Activated CD8-positive, alpha-beta T cell treated with anti-CD3 and anti-CD28 coated beads for 36 hours (primary cell): ENCODE measurements around the gene IL23R. TPM values are rescaled to one million over a fixed set of nuclear protein-coding genes. Genes with fewer than 3 reads are reported as not detected.

Experiments
- ATAC-seq: fragments of 200-7000 bp; cut with Tn5 transposase; one replicate; pipeline ENCODE4 v1.10.0; 2021; ENCODE audit warnings: mild to moderate bottlenecking, moderate library complexity
- CTCF ChIA-PET: fragments of 350-600 bp; sonication (Branson Sonifier 250); formaldehyde crosslinking; loops from one replicate; lab custom pipeline; 2021; ENCODE audit warnings: antibody characterized with exemption; lab: Charles Lee
- POLR2A ChIA-PET: fragments of 350-600 bp; sonication (Branson Sonifier 250); formaldehyde crosslinking; loops from one replicate; lab custom pipeline; 2021; ENCODE audit warnings: antibody characterized with exemption; lab: Charles Lee
- DNase-seq: peaks from one replicate; pipeline ENCODE4 v3.0.0-alpha.2; 2020
- H3K27ac Mint-ChIP-seq: one replicate; pipeline ENCODE4 v1.8.0; 2021; ENCODE audit warnings: mild to moderate bottlenecking, mixed read lengths
- H3K27me3 Mint-ChIP-seq: one replicate; pipeline ENCODE4 v1.8.0; 2021; ENCODE audit warnings: mixed read lengths
- H3K36me3 Mint-ChIP-seq: one replicate; pipeline ENCODE4 v1.8.0; 2021; ENCODE audit warnings: low read depth, mixed read lengths
- H3K4me1 Mint-ChIP-seq: one replicate; pipeline ENCODE4 v1.8.0; 2021; ENCODE audit warnings: low read depth, mixed read lengths
- H3K4me3 Mint-ChIP-seq: one replicate; pipeline ENCODE4 v1.8.0; 2021; ENCODE audit warnings: mild to moderate bottlenecking, moderate library complexity, mixed read lengths
- H3K9me3 Mint-ChIP-seq: one replicate; pipeline ENCODE4 v1.8.0; 2021; ENCODE audit warnings: mixed read lengths
- CTCF ChIP-seq: fragments of 200-600 bp; IDR thresholded peaks from one replicate; pipeline ENCODE4 v1.8.0; 2022; ENCODE audit warnings: antibody characterized with exemption, mild to moderate bottlenecking
- intact Hi-C: fragments of 100-400 bp; cut with micrococcal nuclease; formaldehyde crosslinking; loops from one replicate; pipeline ENCODE4 v1.10.0; 2022
- total RNA-seq, 2 experiments: library from RNA; stranded (reverse); gene quantifications; one replicate each; pipeline ENCODE4 v1.2.3, GENCODE V29; 2021

The IL23R gene
- total RNA-seq, 2 experiments from 2014 or later = 1.0 to 1.2 TPM

- Mint-ChIP-seq H3K4me3 (peak within 1 kb of the TSS; percentile 84), H3K27ac (peak within 1 kb of the TSS; percentile 93), H3K27me3 (peaks cover 11% of the 10 kb centered on the region), H3K4me1 (peaks cover 50% of the 10 kb centered on the region), H3K36me3 (peaks cover 27% of the 10 kb centered on the region), H3K9me3 (no peaks in the 10 kb centered on the region)
- DNase-seq (peak; percentile 77), ATAC-seq (peak; percentile 77)
- CTCF ChIA-PET = interaction anchor here (0.8 kb wide), 1 partner anchor 32 kb away, joined by 3 read pairs; no protein-coding TSS in a partner anchor
- intact Hi-C loops = loop anchor here (1.0 kb wide), 1 partner anchor 26 kb away; no protein-coding TSS in a partner anchor
- no peak for TF ChIP-seq CTCF
- POLR2A ChIA-PET = interaction anchor here (0.6 to 1.7 kb wide), 8 partner anchors 9 to 41 kb away, joined by 3 to 8 read pairs (median 4); no protein-coding TSS in a partner anchor
Measured at GRCh38 chr1:67307251-67308060, 141.2 kb downstream of the IL23R start, which contains the start of gene IL12RB2. IL12RB2 (plus strand) TSS chr1:67307873; CDS start chr1:67320369, 12,496 bp downstream.

- Mint-ChIP-seq H3K27me3 (peaks cover 11% of the 10 kb centered on the region), H3K27ac (peak overlapping the region; percentile 88), H3K4me3 (peak overlapping the region; percentile 84), H3K36me3 (peaks cover 33% of the 10 kb centered on the region), H3K9me3 (no peaks in the 10 kb centered on the region), H3K4me1 (peaks cover 53% of the 10 kb centered on the region)
- TF ChIP-seq CTCF = no peak
- CTCF ChIA-PET = no interaction called here
- POLR2A ChIA-PET = interaction anchor here (0.9 to 1.7 kb wide), 4 partner anchors 8 to 36 kb away, joined by 3 to 8 read pairs (median 4); no protein-coding TSS in a partner anchor
- ATAC-seq = peak; percentile 10
- intact Hi-C loops = loop anchor here (1.0 kb wide), 1 partner anchor 25 kb away; no protein-coding TSS in a partner anchor
- peak; percentile 25 for DNase-seq
Measured at GRCh38 chr1:67308136-67308535, 141.9 kb downstream of the IL23R start.

Other genes with a start within 250 kb of the IL23R start
- 1 to 10 TPM; 1.0 to 1.7 TPM for gene DNAI4, start 241.6 kb upstream of the IL23R start, total RNA-seq
- gene MIER1, start 241.5 kb upstream of the IL23R start, total RNA-seq = 10 to 100 TPM; 39.8 to 41.8 TPM
- 1 to 10 TPM; 8.3 to 8.4 TPM for gene SLC35D1, start 112.3 kb upstream of the IL23R start, total RNA-seq
- gene C1orf141, start 31.5 kb upstream of the IL23R start, total RNA-seq = not detected
- 10 to 100 TPM; 29.1 to 29.7 TPM for gene IL12RB2, start 141.4 kb downstream of the IL23R start, total RNA-seq